Gastrocnemius medialis (tissue), 4 donors: Measurements from ENCODE around the gene USP19.

Experiments used
- CTCF ChIP-seq, 5 experiments: fragments of 450-650 bp in 3 of 5; fragments of 200-600 bp in 2 of 5; sonication (generic) in 2 of 5; IDR thresholded peaks in 4 of 5; conservative IDR thresholded peaks in 1 of 5; 1 replicate in 4 of 5; 2 replicates in 1 of 5; pipeline ENCODE4 v1.5.1; 2016 to 2019; ENCODE audit warnings: antibody characterized with exemption in 5 of 5, mild to moderate bottlenecking in 3 of 5, moderate library complexity in 3 of 5
- POLR2A ChIP-seq, 2 donors: fragments of 450-650 bp; IDR thresholded peaks; one replicate each; pipeline ENCODE4 v1.6.1; 2017; ENCODE audit warnings: antibody characterized with exemption in 2 of 2, mild to moderate bottlenecking in 2 of 2, moderate library complexity in 2 of 2

- TF ChIP-seq CTCF (IDR thresholded peaks at IDR 0.05 in 4 of 5, conservative IDR thresholded peaks at IDR 0.05 in 1 of 5) (no peak), POLR2A (IDR thresholded peaks at IDR 0.05) (no peak)
Measured at GRCh38 chr3:49148159-49148558, 27.5 kb upstream of the USP19 start.
